ENCODE data around the gene DUS2. TPM values are rescaled to one million over a fixed set of nuclear protein-coding genes. Genes with fewer than 3 reads are reported as not detected.
A peak's percentile ranks its signal among the peaks of the same experiment; 100 is the strongest.

DUS2 gene
- total RNA-seq, 1 experiment from 2014 or later = 19.9 TPM

- Histone ChIP-seq H3K27me3 (ENCODE audit: low read length) (no peaks in the 10 kb centered on the region), H3K4me1 (ENCODE audit: insufficient read depth, low read length) (no peaks in the 10 kb centered on the region), H3K9me3 (ENCODE audit: low read length) (no peaks in the 10 kb centered on the region), H3K9ac (ENCODE audit: low read length) (no peak overlapping the region), H3K79me2 (ENCODE audit: low read length) (peaks cover 92% of the 10 kb centered on the region), H3K9me2 (replicated peaks; ENCODE audit: low read length) (no peaks in the 10 kb centered on the region), H3K36me3 (ENCODE audit: low read depth, low read length) (no peaks in the 10 kb centered on the region), H2AFZ (ENCODE audit: low read length) (no peak overlapping the region), H3K4me3 (ENCODE audit: low read length) (no peak overlapping the region), H4K20me1 (ENCODE audit: low read length) (no peaks in the 10 kb centered on the region; the same call in 1 of the 2 replicates), H3K4me2 (ENCODE audit: low read length) (no peak overlapping the region), H3K27ac (ENCODE audit: low read length) (no peak overlapping the region), H3F3A (ENCODE audit: low read length, unreplicated experiment) (no peaks in the 10 kb centered on the region)
- peak; percentile 53; the same call in 1 of the 2 replicates for ATAC-seq
- ChIA-PET CTCF (interaction anchor here (0.5 to 1.5 kb wide), 6 partner anchors 35 to 143 kb away, joined by 3 to 16 read pairs (median 4); no protein-coding TSS in a partner anchor), POLR2A (ENCODE audit: unreplicated experiment) (no interaction called here)
- intact Hi-C loops (cut with micrococcal nuclease) = loop anchor here (2.0 kb wide), 1 partner anchor 135 kb away; no protein-coding TSS in a partner anchor
- DNase-seq = peak; percentile 32
- TF ChIP-seq CTCF (conservative IDR thresholded peaks at IDR 0.05; ENCODE audit: low read depth, low read length) (peak; percentile 48), EZH2phosphoT487 (IDR thresholded peaks at IDR 0.05; ENCODE audit: borderline replicate concordance, low read length) (no peak)
- BruUV-seq (replicated peaks) = no TSS peak
Observed at GRCh38 chr16:68093816-68094613, 70.9 kb downstream of the DUS2 start.

GRCh38 chr16:68094614-68094934, 71.5 kb downstream of the DUS2 start:
- Histone ChIP-seq H3K9me2 (replicated peaks; ENCODE audit: low read length) (no peaks in the 10 kb centered on the region), H3K9me3 (ENCODE audit: low read length) (no peaks in the 10 kb centered on the region), H3F3A (ENCODE audit: low read length, unreplicated experiment) (no peaks in the 10 kb centered on the region), H3K36me3 (ENCODE audit: low read depth, low read length) (no peaks in the 10 kb centered on the region), H3K4me1 (ENCODE audit: insufficient read depth, low read length) (no peaks in the 10 kb centered on the region), H2AFZ (ENCODE audit: low read length) (no peak overlapping the region), H3K4me3 (ENCODE audit: low read length) (no peak overlapping the region), H4K20me1 (ENCODE audit: low read length) (no peaks in the 10 kb centered on the region; the same call in 1 of the 2 replicates), H3K27me3 (ENCODE audit: low read length) (no peaks in the 10 kb centered on the region), H3K27ac (ENCODE audit: low read length) (no peak overlapping the region), H3K4me2 (ENCODE audit: low read length) (no peak overlapping the region), H3K79me2 (ENCODE audit: low read length) (peaks cover 89% of the 10 kb centered on the region), H3K9ac (ENCODE audit: low read length) (no peak overlapping the region)
- DNase-seq (no peak), ATAC-seq (no peak)
- POLR2A ChIA-PET (ENCODE audit: unreplicated experiment) = no interaction called here
- CTCF ChIA-PET = no interaction called here
- intact Hi-C loops (cut with micrococcal nuclease) = loop anchor here (2.0 kb wide), 1 partner anchor 134 kb away; no protein-coding TSS in a partner anchor
- TF ChIP-seq EZH2 (IDR thresholded peaks at IDR 0.05; ENCODE audit: low read length, unreplicated experiment) (no peak), CTCF (conservative IDR thresholded peaks at IDR 0.05; ENCODE audit: low read depth, low read length) (no peak), EZH2phosphoT487 (IDR thresholded peaks at IDR 0.05; ENCODE audit: borderline replicate concordance, low read length) (no peak)
- BruUV-seq (replicated peaks) = no TSS peak

GRCh38 chr16:68096491-68096890, 73.4 kb downstream of the DUS2 start:
- no peaks in the 10 kb centered on the region for H3K36me3 ChIP-seq (ENCODE audit: low read depth, low read length)
- no peak overlapping the region for H3K27ac ChIP-seq (ENCODE audit: low read length)
- H3K4me2 ChIP-seq (ENCODE audit: low read length) = no peak overlapping the region
- TF ChIP-seq EZH2phosphoT487 (IDR thresholded peaks at IDR 0.05; ENCODE audit: borderline replicate concordance, low read length) (no peak), CTCF (conservative IDR thresholded peaks at IDR 0.05; ENCODE audit: low read depth, low read length) (no peak), EZH2 (IDR thresholded peaks at IDR 0.05; ENCODE audit: low read length, unreplicated experiment) (no peak)
- no peaks in the 10 kb centered on the region; the same call in 1 of the 2 replicates for H4K20me1 ChIP-seq (ENCODE audit: low read length)
- H3F3A ChIP-seq (ENCODE audit: low read length, unreplicated experiment) = no peaks in the 10 kb centered on the region
- H3K4me3 ChIP-seq (ENCODE audit: low read length) = no peak overlapping the region
- no peaks in the 10 kb centered on the region for H3K27me3 ChIP-seq (ENCODE audit: low read length)
- peaks cover 82% of the 10 kb centered on the region for H3K79me2 ChIP-seq (ENCODE audit: low read length)
- no peaks in the 10 kb centered on the region for H3K9me2 ChIP-seq (replicated peaks; ENCODE audit: low read length)
- CTCF ChIA-PET = interaction anchor here (0.5 kb wide), 1 partner anchor 142 kb away, joined by 3 read pairs; no protein-coding TSS in a partner anchor
- H2AFZ ChIP-seq (ENCODE audit: low read length) = no peak overlapping the region
- BruUV-seq (replicated peaks) = no TSS peak
- no peak for ATAC-seq
- intact Hi-C loops (cut with micrococcal nuclease) = no loop called here
- H3K4me1 ChIP-seq (ENCODE audit: insufficient read depth, low read length) = no peaks in the 10 kb centered on the region
- no peak overlapping the region for H3K9ac ChIP-seq (ENCODE audit: low read length)
- no peak for DNase-seq
- POLR2A ChIA-PET (ENCODE audit: unreplicated experiment) = no interaction called here
- H3K9me3 ChIP-seq (ENCODE audit: low read length) = no peaks in the 10 kb centered on the region
